GM12878 (cell line): ENCODE results near the gene RMND1. TPM values are rescaled to one million over a fixed set of nuclear protein-coding genes. Genes with fewer than 3 reads are reported as not detected.

Experiments used
- BHLHE40 ChIP-seq, 2 experiments: fragments of 450-650 bp in 1 of 2; IDR thresholded peaks; 2 replicates each; pipeline ENCODE4 v1.6.1; 2011 to 2017; ENCODE audit warnings: low read depth in 2 of 2, borderline replicate concordance in 1 of 2, improper control_type of control experiment in 1 of 2, low read length in 1 of 2, mild to moderate bottlenecking in 1 of 2
- DPF2 ChIP-seq: fragments of 450-650 bp; IDR thresholded peaks from 2 replicates; pipeline ENCODE4 v1.6.1; 2017; ENCODE audit warnings: mild to moderate bottlenecking
- FOS ChIP-seq: IDR thresholded peaks from 3 replicates; pipeline ENCODE4 v1.6.1; 2011; ENCODE audit warnings: borderline replicate concordance; ENCODE audit not compliant: insufficient read length; ENCODE audit errors: extremely low read depth
- FOXK2 ChIP-seq: fragments of 450-650 bp; IDR thresholded peaks from 2 replicates; pipeline ENCODE4 v1.6.1; 2017; ENCODE audit warnings: mild to moderate bottlenecking, moderate library complexity
- FOXM1 ChIP-seq: IDR thresholded peaks from 2 replicates; pipeline ENCODE4 v1.6.1; 2012; ENCODE audit warnings: low read depth, mild to moderate bottlenecking, inconsistent platforms, low read length, moderate library complexity
- IRF4 ChIP-seq: IDR thresholded peaks from 2 replicates; pipeline ENCODE4 v1.6.1; 2011; ENCODE audit warnings: low read depth, low read length
- IRF5 ChIP-seq: fragments of 450-650 bp; IDR thresholded peaks from 2 replicates; pipeline ENCODE4 v1.6.1; 2017; ENCODE audit warnings: borderline replicate concordance
- MLLT1 ChIP-seq: fragments of 450-650 bp; IDR thresholded peaks from 2 replicates; pipeline ENCODE4 v1.6.1; 2016; ENCODE audit warnings: mild to moderate bottlenecking
- PKNOX1 ChIP-seq: fragments of 450-650 bp; IDR thresholded peaks from 2 replicates; pipeline ENCODE4 v1.6.1; 2016; ENCODE audit warnings: mild to moderate bottlenecking
- POLR2A ChIP-seq: IDR thresholded peaks from 2 replicates; pipeline ENCODE4 v1.6.1; 2011; ENCODE audit warnings: low read depth, mild to moderate bottlenecking, low read length
- POU2F2 ChIP-seq: IDR thresholded peaks from 3 replicates; pipeline ENCODE4 v1.6.1; 2011; ENCODE audit warnings: low read depth, mild to moderate bottlenecking, low read length, borderline replicate concordance
- RAD21 ChIP-seq: IDR thresholded peaks from 2 replicates; pipeline ENCODE4 v1.6.1; 2011; ENCODE audit warnings: mild to moderate bottlenecking, low read depth, low read length, moderate library complexity; ENCODE audit not compliant: insufficient read depth
- RFX5 ChIP-seq: IDR thresholded peaks from 2 replicates; pipeline ENCODE4 v1.6.1; 2011; ENCODE audit warnings: low read depth, low read length, improper control_type of control experiment
- SIN3A ChIP-seq: IDR thresholded peaks from 2 replicates; pipeline ENCODE4 v1.6.1; 2012; ENCODE audit warnings: low read depth, low read length, improper control_type of control experiment
- SMARCA5 ChIP-seq: fragments of 450-650 bp; IDR thresholded peaks from 2 replicates; pipeline ENCODE4 v1.6.1; 2017; ENCODE audit warnings: mild to moderate bottlenecking
- SPI1 ChIP-seq: IDR thresholded peaks from 2 replicates; pipeline ENCODE4 v1.6.1; 2011; ENCODE audit warnings: low read depth, mild to moderate bottlenecking, low read length, moderate library complexity, borderline replicate concordance; ENCODE audit not compliant: insufficient read depth
- TCF3 ChIP-seq: IDR thresholded peaks from 2 replicates; pipeline ENCODE4 v1.6.1; 2012; ENCODE audit warnings: low read depth, mild to moderate bottlenecking, low read length, borderline replicate concordance; ENCODE audit not compliant: insufficient read depth
- USF2 ChIP-seq: IDR thresholded peaks from 2 replicates; pipeline ENCODE4 v1.6.1; 2011; ENCODE audit warnings: low read depth, low read length, improper control_type of control experiment, borderline replicate concordance
- ZBTB11 ChIP-seq: fragments of 450-650 bp; formaldehyde crosslinking; IDR thresholded peaks from 2 replicates; pipeline ENCODE4 v1.5.0; 2022; ENCODE audit warnings: mild to moderate bottlenecking, missing genetic modification characterization
- polyA plus RNA-seq, 11 experiments: library from polyadenylated mRNA; depleted of rRNA in 4 of 11; unstranded in 6 of 11; stranded (reverse) in 5 of 11; fragments of >200 nt; fragmentation: Nextera tagmentation in 4 of 11; fragmentation: Illumina TruSeq in 1 of 11; extraction: Ambion mirVana in 4 of 11; extraction: Trizol in 1 of 11; gene quantifications; 1 replicate in 1 of 11; 2 replicates in 10 of 11; pipeline versions ENCODE4 v1.2.1 to v1.2.3, GENCODE V29; 2011 to 2016; ENCODE audit warnings: inconsistent platforms in 2 of 11, missing spikeins in 2 of 11, low read depth in 1 of 11
- total RNA-seq, 4 experiments: library from RNA; depleted of rRNA in 3 of 4; stranded (reverse); fragments of >200 nt in 3 of 4; fragmentation: Illumina TruSeq in 1 of 4; extraction: Trizol in 1 of 4; gene quantifications; 2 replicates each; pipeline versions ENCODE4 v1.2.1 to v1.2.3, GENCODE V29; 2013 to 2021

RMND1 gene
- total and polyA plus RNA-seq, 10 of the 15 experiments (the other 5 are each of a cell fraction or from before 2014, with no cell fraction given): 15.9 to 34.5 (median 21.4) TPM

GRCh38 chr6:151391471-151392413, 60.2 kb downstream of the RMND1 start, which contains the start of gene ZBTB2 (continued):
- TF ChIP-seq ZBTB11 (CRISPR knock-in tag) (no peak), IRF4 (no peak), POU2F2 (0 out of 3 replicates have a peak, but pooled peaks have one; percentile 9), SMARCA5 (0 out of 2 replicates have a peak, but pooled peaks have one; percentile 8), RAD21 (no peak), FOXK2 (peak; percentile 70), POLR2A (peak; percentile 43), BHLHE40 (IDR thresholded peaks at IDR 0.05; ENCODE audit: borderline replicate concordance in 1 of 2, low read depth in 2 of 2, low read length in 1 of 2) (peak in 1 of 2 experiments; percentile 42; a peak in 1 of 4 replicates), FOS (no peak), MLLT1 (0 out of 2 replicates have a peak, but pooled peaks have one; percentile 17), TCF3 (no peak), USF2 (no peak), DPF2 (peak; percentile 14; the same call in 1 of the 2 replicates), SPI1 (no peak), RFX5 (no peak), SIN3A (0 out of 2 replicates have a peak, but pooled peaks have one; percentile 13), IRF5 (no peak), FOXM1 (no peak), PKNOX1 (no peak)
